ENCODE results near the gene STK32C.

Gene STK32C

DNA sequence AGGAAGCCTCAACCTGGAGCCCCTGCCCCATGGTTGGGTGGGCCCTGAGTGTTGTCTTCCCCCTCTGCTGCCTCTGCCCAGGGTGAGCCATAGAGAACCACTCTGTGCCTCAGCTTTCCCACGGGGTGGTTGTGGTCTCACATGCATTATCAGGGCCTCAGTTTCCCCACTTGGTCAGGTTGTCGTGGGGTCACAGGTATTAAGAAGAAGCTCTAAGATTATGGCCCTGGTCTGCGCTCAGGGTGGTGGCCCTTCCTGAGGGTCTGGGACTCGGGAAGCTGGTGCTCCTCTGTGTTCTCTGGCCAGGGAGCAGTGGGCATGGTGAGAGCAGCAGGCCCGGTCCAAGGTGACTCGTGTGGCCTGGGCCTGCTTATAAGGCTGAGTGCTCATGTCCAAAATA is 42.0 kb upstream of the STK32C start:
- Histone ChIP-seq H3K4me3 (replicated peaks; ENCODE audit: low read depth, low read length) (no peak overlapping the region), H3K27me3 (replicated peaks; ENCODE audit: control insufficient read depth, insufficient read depth, low read length) (no peaks in the 10 kb centered on the region), H3K36me3 (ENCODE audit: control insufficient read depth, insufficient read depth, low read length) (no peaks in the 10 kb centered on the region; the same call in 1 of the 2 replicates)
- no peak for DNase-seq (ENCODE audit: extremely low read depth, insufficient read length)
- no peak for TF ChIP-seq CTCF (IDR thresholded peaks at IDR 0.05; ENCODE audit: insufficient read depth, low read length, poor library complexity, severe bottlenecking)

DNA sequence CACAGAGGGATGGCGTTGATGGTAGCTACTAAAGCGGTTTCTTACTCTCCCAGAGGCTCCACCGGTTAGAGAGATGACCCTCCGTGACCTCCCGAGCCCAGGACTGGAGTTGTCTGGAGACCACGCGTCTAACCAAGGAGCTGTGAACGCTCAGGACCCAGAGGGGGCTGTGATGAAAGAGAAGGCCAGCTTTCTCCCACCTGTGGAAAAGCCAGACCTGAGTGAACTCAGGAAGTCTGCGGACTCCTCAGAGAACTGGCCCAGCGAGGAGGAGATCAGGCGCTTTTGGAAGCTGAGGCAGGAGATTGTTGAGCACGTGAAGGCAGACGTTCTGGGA is 40.1 kb upstream of the STK32C start:
- Histone ChIP-seq H3K27me3 (replicated peaks; ENCODE audit: control insufficient read depth, insufficient read depth, low read length) (no peaks in the 10 kb centered on the region), H3K4me3 (replicated peaks; ENCODE audit: low read depth, low read length) (no peak overlapping the region), H3K36me3 (ENCODE audit: control insufficient read depth, insufficient read depth, low read length) (no peaks in the 10 kb centered on the region; the same call in 1 of the 2 replicates)
- DNase-seq (ENCODE audit: extremely low read depth, insufficient read length), result no peak
- TF ChIP-seq CTCF (IDR thresholded peaks at IDR 0.05; ENCODE audit: insufficient read depth, low read length, poor library complexity, severe bottlenecking), result no peak

- no peak overlapping the region for H3K4me3 ChIP-seq (replicated peaks; ENCODE audit: low read depth, low read length)
These were observed 39.6 kb upstream of the STK32C start for GRCh38 chr10:132347211-132347930.

GRCh38 chr10:132346806-132347205 is 39.1 kb upstream of the STK32C start:
- no peaks in the 10 kb centered on the region for H3K27me3 ChIP-seq (replicated peaks; ENCODE audit: control insufficient read depth, insufficient read depth, low read length)
- no peaks in the 10 kb centered on the region; the same call in 1 of the 2 replicates for H3K36me3 ChIP-seq (ENCODE audit: control insufficient read depth, insufficient read depth, low read length)
- H3K4me3 ChIP-seq (replicated peaks; ENCODE audit: low read depth, low read length), result no peak overlapping the region
- no peak for TF ChIP-seq CTCF (IDR thresholded peaks at IDR 0.05; ENCODE audit: insufficient read depth, low read length, poor library complexity, severe bottlenecking)
- DNase-seq (ENCODE audit: extremely low read depth, insufficient read length), result no peak

More at GRCh38 chr10:132347211-132347930, 39.6 kb upstream of the STK32C start:
- no peak for DNase-seq (ENCODE audit: extremely low read depth, insufficient read length)
- Histone ChIP-seq H3K36me3 (ENCODE audit: control insufficient read depth, insufficient read depth, low read length) (no peaks in the 10 kb centered on the region; the same call in 1 of the 2 replicates), H3K27me3 (replicated peaks; ENCODE audit: control insufficient read depth, insufficient read depth, low read length) (no peaks in the 10 kb centered on the region)
- TF ChIP-seq CTCF (IDR thresholded peaks at IDR 0.05; ENCODE audit: insufficient read depth, low read length, poor library complexity, severe bottlenecking), result no peak

GRCh38 chr10:132345345-132345744 is 37.6 kb upstream of the STK32C start:
- DNase-seq (ENCODE audit: extremely low read depth, insufficient read length), result no peak
- TF ChIP-seq CTCF (IDR thresholded peaks at IDR 0.05; ENCODE audit: insufficient read depth, low read length, poor library complexity, severe bottlenecking), result no peak
- Histone ChIP-seq H3K4me3 (replicated peaks; ENCODE audit: low read depth, low read length) (no peak overlapping the region), H3K27me3 (replicated peaks; ENCODE audit: control insufficient read depth, insufficient read depth, low read length) (no peaks in the 10 kb centered on the region), H3K36me3 (ENCODE audit: control insufficient read depth, insufficient read depth, low read length) (no peaks in the 10 kb centered on the region; the same call in 1 of the 2 replicates)
